GM06990 (cell line): ENCODE results near the gene VARS2.
"Not testable (repeated sequence)": the region's sequence is repeated elsewhere in the genome, so short reads cannot be mapped to it uniquely, and the experiment has no call there.

Source experiments
- DNase-seq: peaks from one replicate; pipeline ENCODE4 v3.0.0-alpha.2; 2011; ENCODE audit not compliant: insufficient read length; ENCODE audit errors: extremely low read depth
- H3K27me3 ChIP-seq: replicated peaks from 2 replicates; pipeline ENCODE4 v1.6.0; 2011; ENCODE audit warnings: low read length; ENCODE audit not compliant: control insufficient read depth, insufficient read depth
- H3K36me3 ChIP-seq: 2 replicates; pipeline ENCODE4 v1.5.1; 2011; ENCODE audit warnings: low read length; ENCODE audit not compliant: control insufficient read depth, insufficient read depth
- H3K4me3 ChIP-seq: replicated peaks from 2 replicates; pipeline ENCODE4 v1.5.1; 2011; ENCODE audit warnings: low read depth, mild to moderate bottlenecking, control low read depth, low read length
- TF ChIP-seq, protein P1 (sequence below): IDR thresholded peaks from 2 replicates; pipeline ENCODE4 v1.5.1; 2011; ENCODE audit warnings: low read length, control low read depth, mild to moderate bottlenecking, inconsistent platforms; ENCODE audit not compliant: insufficient read depth, poor library complexity, severe bottlenecking

The VARS2 gene

GRCh38 chr6:30926644-30927043, 12.6 kb downstream of the VARS2 start:
- H3K27me3 ChIP-seq: no peaks in the 10 kb centered on the region
- no peak overlapping the region for H3K4me3 ChIP-seq
- TF ChIP-seq, protein P1, sequence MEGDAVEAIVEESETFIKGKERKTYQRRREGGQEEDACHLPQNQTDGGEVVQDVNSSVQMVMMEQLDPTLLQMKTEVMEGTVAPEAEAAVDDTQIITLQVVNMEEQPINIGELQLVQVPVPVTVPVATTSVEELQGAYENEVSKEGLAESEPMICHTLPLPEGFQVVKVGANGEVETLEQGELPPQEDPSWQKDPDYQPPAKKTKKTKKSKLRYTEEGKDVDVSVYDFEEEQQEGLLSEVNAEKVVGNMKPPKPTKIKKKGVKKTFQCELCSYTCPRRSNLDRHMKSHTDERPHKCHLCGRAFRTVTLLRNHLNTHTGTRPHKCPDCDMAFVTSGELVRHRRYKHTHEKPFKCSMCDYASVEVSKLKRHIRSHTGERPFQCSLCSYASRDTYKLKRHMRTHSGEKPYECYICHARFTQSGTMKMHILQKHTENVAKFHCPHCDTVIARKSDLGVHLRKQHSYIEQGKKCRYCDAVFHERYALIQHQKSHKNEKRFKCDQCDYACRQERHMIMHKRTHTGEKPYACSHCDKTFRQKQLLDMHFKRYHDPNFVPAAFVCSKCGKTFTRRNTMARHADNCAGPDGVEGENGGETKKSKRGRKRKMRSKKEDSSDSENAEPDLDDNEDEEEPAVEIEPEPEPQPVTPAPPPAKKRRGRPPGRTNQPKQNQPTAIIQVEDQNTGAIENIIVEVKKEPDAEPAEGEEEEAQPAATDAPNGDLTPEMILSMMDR: no peak
- H3K36me3 ChIP-seq: peaks cover 28% of the 10 kb centered on the region
- DNase-seq: no peak

DNA sequence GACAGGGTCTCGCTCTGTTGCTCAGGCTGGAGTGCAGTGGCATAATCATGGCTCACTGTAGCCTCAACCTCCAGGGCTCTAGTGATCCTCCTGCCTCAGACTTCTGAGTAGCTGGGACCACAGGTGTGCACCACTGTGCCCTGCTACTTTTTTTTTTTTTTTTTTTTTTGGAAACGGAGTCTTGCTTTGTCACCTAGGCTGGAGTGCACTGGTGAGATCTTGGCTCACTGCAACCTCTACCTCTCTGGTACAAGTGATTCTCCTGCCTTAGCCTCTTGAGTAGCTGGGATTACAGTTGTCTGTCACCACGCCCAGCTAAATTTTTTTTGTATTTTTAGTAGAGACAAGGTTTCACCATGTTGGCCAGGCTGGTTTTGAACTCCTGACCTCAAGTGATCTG, 13.0 kb downstream of the VARS2 start:
- DNase-seq, H3K27me3 ChIP-seq, H3K4me3 ChIP-seq: not testable (repeated sequence)
- H3K36me3 ChIP-seq: peaks cover 26% of the 10 kb centered on the region

GRCh38 chr6:30928677-30929076, 14.6 kb downstream of the VARS2 start:
- Histone ChIP-seq H3K27me3 (no peaks in the 10 kb centered on the region), H3K4me3 (no peak overlapping the region), H3K36me3 (peaks cover 16% of the 10 kb centered on the region)
- no peak for DNase-seq
- TF ChIP-seq, protein P1: no peak

DNA sequence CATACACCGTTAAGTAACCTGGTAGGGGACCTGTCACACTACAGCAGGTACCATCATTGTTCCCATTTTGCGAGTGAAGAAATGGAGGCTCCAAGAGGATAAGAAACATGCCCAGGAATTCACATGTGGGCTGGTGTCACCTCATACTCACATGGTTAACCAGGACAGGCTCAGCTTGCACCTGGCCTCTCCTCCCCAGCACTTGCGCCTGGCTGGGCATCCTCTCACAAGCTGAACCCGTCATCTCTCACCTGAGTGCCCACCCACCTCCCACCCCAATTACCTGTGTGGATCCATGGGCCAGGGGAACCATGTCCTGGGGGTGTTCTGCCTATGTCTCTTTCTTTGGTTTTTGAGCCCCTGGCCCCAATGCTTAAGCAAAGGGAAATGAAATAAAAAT, 16.5 kb downstream of the VARS2 start:
- no peak overlapping the region for H3K4me3 ChIP-seq
- H3K36me3 ChIP-seq: peaks cover 11% of the 10 kb centered on the region
- no peaks in the 10 kb centered on the region for H3K27me3 ChIP-seq
- TF ChIP-seq, protein P1: no peak
- no peak for DNase-seq

GRCh38 chr6:30931272-30931671, 17.2 kb downstream of the VARS2 start:
- no peak for DNase-seq
- Histone ChIP-seq H3K27me3 (no peaks in the 10 kb centered on the region), H3K36me3 (peaks cover 5% of the 10 kb centered on the region), H3K4me3 (no peak overlapping the region)
- TF ChIP-seq, protein P1: no peak

DNA sequence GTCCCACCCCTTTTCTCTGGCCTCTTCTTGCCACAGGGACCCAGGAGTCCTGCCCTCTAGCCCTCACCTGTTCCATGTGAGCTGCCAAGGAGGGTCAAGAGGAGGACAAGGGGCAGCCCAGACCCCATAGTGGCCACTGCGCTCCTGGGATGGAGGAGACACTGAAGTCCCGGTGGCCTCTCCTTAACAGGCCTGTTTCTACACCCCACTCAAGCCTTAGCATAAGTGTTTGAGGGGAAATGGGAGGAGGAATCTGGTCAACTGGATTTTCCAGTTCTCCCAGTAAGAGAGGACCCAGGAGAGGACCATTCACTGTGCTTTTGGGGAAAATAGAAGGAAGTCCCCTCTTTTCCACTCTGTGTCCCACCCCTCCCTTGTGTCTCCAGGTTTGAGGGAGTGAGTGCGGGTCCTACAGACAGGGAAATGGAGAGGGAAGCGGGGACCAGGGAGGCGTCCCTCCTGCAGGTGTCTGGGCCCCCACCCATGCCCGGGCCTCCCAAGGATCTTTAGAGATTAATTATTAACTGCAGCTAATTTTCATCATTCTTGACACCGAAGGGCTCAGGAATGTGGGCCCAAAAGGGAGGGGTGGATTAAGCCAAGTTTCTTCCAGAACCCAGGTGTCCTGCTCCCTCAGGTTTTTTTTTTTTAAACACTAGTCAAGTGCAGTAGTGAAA, 18.1 kb downstream of the VARS2 start, which contains the start of gene SFTA2:
TSS of gene SFTA2 (minus strand) at position 202 of the 677 bp plus-strand sequence. CDS start at position 128, 74 bp downstream.
- H3K36me3 ChIP-seq: no peaks in the 10 kb centered on the region; the same call in none of the 2 replicates
- no peak for DNase-seq

More for the DNA sequence above, 18.1 kb downstream of the VARS2 start, which contains the start of gene SFTA2:
- H3K27me3 ChIP-seq: no peaks in the 10 kb centered on the region
- TF ChIP-seq, protein P1: no peak
- H3K4me3 ChIP-seq: no peak within 1 kb of the TSS
